ENCODE measurements around the gene DCBLD2.

The DCBLD2 gene

GRCh38 chr3:98765721-98766120 is 135.8 kb downstream of the DCBLD2 start:
- Mint-ChIP-seq H3K4me1 (ENCODE audit: low read depth) (peaks cover 7% of the 10 kb centered on the region), H3K36me3 (ENCODE audit: low read depth) (no peaks in the 10 kb centered on the region), H3K27ac (no peak overlapping the region), H3K4me3 (no peak overlapping the region), H3K27me3 (peaks cover 28% of the 10 kb centered on the region), H3K9me3 (no peaks in the 10 kb centered on the region)
- DNase-seq, result no peak

GRCh38 chr3:98764472-98764884 is 137.0 kb downstream of the DCBLD2 start:
- Mint-ChIP-seq H3K4me3 (no peak overlapping the region), H3K4me1 (ENCODE audit: low read depth) (no peaks in the 10 kb centered on the region), H3K9me3 (no peaks in the 10 kb centered on the region), H3K36me3 (ENCODE audit: low read depth) (no peaks in the 10 kb centered on the region), H3K27ac (no peak overlapping the region), H3K27me3 (peaks cover 21% of the 10 kb centered on the region)
- DNase-seq, result no peak

- Mint-ChIP-seq H3K27me3 (peaks cover 24% of the 10 kb centered on the region), H3K36me3 (ENCODE audit: low read depth) (no peaks in the 10 kb centered on the region), H3K27ac (no peak overlapping the region), H3K4me1 (ENCODE audit: low read depth) (no peaks in the 10 kb centered on the region), H3K9me3 (no peaks in the 10 kb centered on the region), H3K4me3 (no peak overlapping the region)
- DNase-seq, result no peak
These were observed 137.6 kb downstream of the DCBLD2 start for GRCh38 chr3:98763819-98764418.

- no peaks in the 10 kb centered on the region for H3K4me1 Mint-ChIP-seq (ENCODE audit: low read depth)
- no peak within 1 kb of the TSS for H3K27ac Mint-ChIP-seq
- peaks cover 24% of the 10 kb centered on the region for H3K27me3 Mint-ChIP-seq
- no peaks in the 10 kb centered on the region for H3K36me3 Mint-ChIP-seq (ENCODE audit: low read depth)
- no peaks in the 10 kb centered on the region for H3K9me3 Mint-ChIP-seq
- no peak within 1 kb of the TSS for H3K4me3 Mint-ChIP-seq
- no peak for DNase-seq
These were observed 138.4 kb downstream of the DCBLD2 start, which contains the start of gene ST3GAL6 for GRCh38 chr3:98763076-98763475. ST3GAL6 (plus strand) TSS chr3:98763340; CDS start chr3:98768441, 5,101 bp downstream.

- Mint-ChIP-seq H3K9me3 (no peaks in the 10 kb centered on the region), H3K4me3 (no peak overlapping the region), H3K27me3 (peaks cover 24% of the 10 kb centered on the region), H3K36me3 (ENCODE audit: low read depth) (no peaks in the 10 kb centered on the region), H3K27ac (no peak overlapping the region), H3K4me1 (ENCODE audit: low read depth) (no peaks in the 10 kb centered on the region)
- DNase-seq, result no peak
These were observed 139.8 kb downstream of the DCBLD2 start for GRCh38 chr3:98761643-98762229.

GRCh38 chr3:98759629-98760028 is 141.9 kb downstream of the DCBLD2 start:
- no peak for DNase-seq
- H3K4me3 Mint-ChIP-seq, result no peak overlapping the region
- H3K9me3 Mint-ChIP-seq, result no peaks in the 10 kb centered on the region
- H3K4me1 Mint-ChIP-seq (ENCODE audit: low read depth), result no peaks in the 10 kb centered on the region
- no peaks in the 10 kb centered on the region for H3K36me3 Mint-ChIP-seq (ENCODE audit: low read depth)
- H3K27me3 Mint-ChIP-seq, result peaks cover 25% of the 10 kb centered on the region
- no peak overlapping the region for H3K27ac Mint-ChIP-seq

GRCh38 chr3:98755601-98756000 is 145.9 kb downstream of the DCBLD2 start:
- Mint-ChIP-seq H3K9me3 (no peaks in the 10 kb centered on the region), H3K4me3 (no peak overlapping the region), H3K27me3 (peaks cover 15% of the 10 kb centered on the region), H3K36me3 (ENCODE audit: low read depth) (no peaks in the 10 kb centered on the region), H3K4me1 (ENCODE audit: low read depth) (no peaks in the 10 kb centered on the region), H3K27ac (no peak overlapping the region)
- no peak for DNase-seq

GRCh38 chr3:98754483-98754882 is 147.0 kb downstream of the DCBLD2 start:
- Mint-ChIP-seq H3K36me3 (ENCODE audit: low read depth) (no peaks in the 10 kb centered on the region), H3K4me3 (no peak overlapping the region), H3K27ac (no peak overlapping the region), H3K27me3 (peaks cover 12% of the 10 kb centered on the region), H3K4me1 (ENCODE audit: low read depth) (no peaks in the 10 kb centered on the region), H3K9me3 (no peaks in the 10 kb centered on the region)
- no peak for DNase-seq

- Mint-ChIP-seq H3K4me1 (ENCODE audit: low read depth) (no peaks in the 10 kb centered on the region), H3K36me3 (ENCODE audit: low read depth) (no peaks in the 10 kb centered on the region), H3K9me3 (no peaks in the 10 kb centered on the region), H3K4me3 (no peak overlapping the region), H3K27ac (no peak overlapping the region), H3K27me3 (peaks cover 16% of the 10 kb centered on the region)
- no peak for DNase-seq
These were observed 151.1 kb downstream of the DCBLD2 start for GRCh38 chr3:98750276-98750919.

- Mint-ChIP-seq H3K4me1 (ENCODE audit: low read depth) (no peaks in the 10 kb centered on the region), H3K4me3 (no peak overlapping the region), H3K27ac (no peak overlapping the region), H3K9me3 (no peaks in the 10 kb centered on the region), H3K36me3 (ENCODE audit: low read depth) (no peaks in the 10 kb centered on the region), H3K27me3 (peaks cover 12% of the 10 kb centered on the region)
- DNase-seq, result no peak
These were observed 154.6 kb downstream of the DCBLD2 start for GRCh38 chr3:98746882-98747281.

- Mint-ChIP-seq H3K4me3 (no peak overlapping the region), H3K4me1 (ENCODE audit: low read depth) (no peaks in the 10 kb centered on the region), H3K27ac (no peak overlapping the region), H3K9me3 (no peaks in the 10 kb centered on the region), H3K36me3 (ENCODE audit: low read depth) (no peaks in the 10 kb centered on the region), H3K27me3 (peaks cover 12% of the 10 kb centered on the region)
- no peak for DNase-seq
These were observed 155.4 kb downstream of the DCBLD2 start for GRCh38 chr3:98746122-98746521.

All from activated T-cell treated with anti-CD3 and anti-CD28 coated beads, Interleukin-2, amount 50 U/mL, for 24 hours (primary cell).